ENCODE results near the gene TRIP10.

DNA sequence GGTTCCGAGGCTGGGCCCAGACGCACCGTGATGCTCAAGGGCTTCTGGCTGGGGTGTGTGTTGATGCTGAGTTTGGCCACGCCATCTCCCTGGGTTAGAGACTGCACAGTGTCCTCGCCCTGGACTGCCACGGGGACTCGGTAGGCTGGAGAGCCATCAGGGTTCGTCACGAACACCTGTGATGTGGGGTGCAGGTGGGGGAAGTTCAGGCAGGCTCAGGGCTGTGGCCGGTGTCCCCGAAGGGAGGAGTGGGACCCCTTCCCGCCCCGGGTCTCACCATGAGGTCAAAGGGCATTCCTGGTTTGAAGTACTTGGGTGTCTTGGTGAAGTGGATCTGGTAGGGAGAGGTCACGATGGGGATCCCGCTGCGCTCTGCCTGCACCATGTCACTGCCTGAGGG lies 27.2 kb upstream of the TRIP10 start:
- TF ChIP-seq, protein P1, sequence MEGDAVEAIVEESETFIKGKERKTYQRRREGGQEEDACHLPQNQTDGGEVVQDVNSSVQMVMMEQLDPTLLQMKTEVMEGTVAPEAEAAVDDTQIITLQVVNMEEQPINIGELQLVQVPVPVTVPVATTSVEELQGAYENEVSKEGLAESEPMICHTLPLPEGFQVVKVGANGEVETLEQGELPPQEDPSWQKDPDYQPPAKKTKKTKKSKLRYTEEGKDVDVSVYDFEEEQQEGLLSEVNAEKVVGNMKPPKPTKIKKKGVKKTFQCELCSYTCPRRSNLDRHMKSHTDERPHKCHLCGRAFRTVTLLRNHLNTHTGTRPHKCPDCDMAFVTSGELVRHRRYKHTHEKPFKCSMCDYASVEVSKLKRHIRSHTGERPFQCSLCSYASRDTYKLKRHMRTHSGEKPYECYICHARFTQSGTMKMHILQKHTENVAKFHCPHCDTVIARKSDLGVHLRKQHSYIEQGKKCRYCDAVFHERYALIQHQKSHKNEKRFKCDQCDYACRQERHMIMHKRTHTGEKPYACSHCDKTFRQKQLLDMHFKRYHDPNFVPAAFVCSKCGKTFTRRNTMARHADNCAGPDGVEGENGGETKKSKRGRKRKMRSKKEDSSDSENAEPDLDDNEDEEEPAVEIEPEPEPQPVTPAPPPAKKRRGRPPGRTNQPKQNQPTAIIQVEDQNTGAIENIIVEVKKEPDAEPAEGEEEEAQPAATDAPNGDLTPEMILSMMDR (optimal IDR thresholded peaks at IDR 0.05 in 1 of 3, IDR thresholded peaks at IDR 0.05 in 1 of 3, conservative IDR thresholded peaks at IDR 0.05 in 1 of 3; ENCODE audit: extremely low read depth in 1 of 3, insufficient read depth in 2 of 3, low read length in 3 of 3), result no peak
- no peak for TF ChIP-seq EZH2 (IDR thresholded peaks at IDR 0.05; ENCODE audit: low read length)
